Prostate gland (tissue), 2 donors: ENCODE data around the gene RBM47. TPM values are rescaled to one million over a fixed set of nuclear protein-coding genes. Genes with fewer than 3 reads are reported as not detected.
"Not testable (repeated sequence)": the region's sequence is repeated elsewhere in the genome, so short reads cannot be mapped to it uniquely, and the experiment has no call there.

Experiments used
- DNase-seq: peaks from one replicate; pipeline ENCODE4 v3.0.0-alpha.2; 2019; ENCODE audit warnings: low spot score
- H3K27ac ChIP-seq, 2 donors: fragments of 200-600 bp; sonication (generic); 2 replicates each; pipeline ENCODE4 v1.5.1; 2017 to 2019
- H3K27me3 ChIP-seq: fragments of 200-600 bp; sonication (generic); replicated peaks from 2 replicates; pipeline ENCODE4 v1.5.1; 2019; ENCODE audit not compliant: insufficient read depth
- H3K36me3 ChIP-seq, 2 donors: fragments of 200-600 bp; sonication (generic); 1 replicate in 1 of 2; 2 replicates in 1 of 2; pipeline versions ENCODE4 v1.5.1 to v1.8.1; 2017 to 2019
- H3K4me1 ChIP-seq: fragments of 200-600 bp; sonication (generic); replicated peaks from 2 replicates; pipeline ENCODE4 v1.5.1; 2019
- H3K4me3 ChIP-seq, 2 donors: fragments of 200-600 bp; sonication (generic); 2 replicates each; pipeline ENCODE4 v1.5.1; 2017 to 2019
- H3K9me3 ChIP-seq: fragments of 200-600 bp; sonication (generic); 2 replicates; pipeline ENCODE4 v1.5.1; 2017
- CTCF ChIP-seq, 4 experiments: fragments of 200-600 bp in 2 of 4; fragments of 450-650 bp in 2 of 4; sonication (generic) in 2 of 4; IDR thresholded peaks; 1 replicate in 3 of 4; 2 replicates in 1 of 4; pipeline ENCODE4 v1.5.1; 2016 to 2019; ENCODE audit warnings: antibody characterized with exemption in 4 of 4, mild to moderate bottlenecking in 2 of 4, moderate library complexity in 2 of 4
- POLR2A ChIP-seq: fragments of 450-650 bp; IDR thresholded peaks from one replicate; pipeline ENCODE4 v1.6.1; 2016; ENCODE audit warnings: antibody characterized with exemption, mild to moderate bottlenecking
- POLR2AphosphoS5 ChIP-seq: sonication (generic); formaldehyde crosslinking; IDR thresholded peaks from one replicate; pipeline ENCODE4 v1.6.1; 2017; ENCODE audit warnings: antibody characterized with exemption
- WGBS: methylation state at CpG from one replicate; pipeline ENCODE4 v1.1.5; 2018; 5-methylcytosine and 5-hydroxymethylcytosine counted together
- intact Hi-C: fragments of 100-400 bp; cut with DNase I; formaldehyde crosslinking; loops from one replicate; pipeline ENCODE4 v1.14.2; 2022
- total RNA-seq, 2 donors: library from RNA; depleted of rRNA; stranded (reverse); fragments of >200 nt; gene quantifications; one replicate each; pipeline ENCODE4 v1.1.0, GENCODE V29; 2016

RBM47 gene
- total RNA-seq, 2 donors from 2014 or later: 241 to 302 TPM

GRCh38 chr4:40439519-40439918 is 190.1 kb downstream of the RBM47 start:
- intact Hi-C loops: no loop called here
- peak; percentile 6 for TF ChIP-seq POLR2AphosphoS5
- TF ChIP-seq CTCF (IDR thresholded peaks at IDR 0.05): no peak
- no peak for TF ChIP-seq POLR2A

GRCh38 chr4:40438384-40439026 is 191.2 kb downstream of the RBM47 start:
- no peak for DNase-seq
- Histone ChIP-seq H3K27me3 (no peaks in the 10 kb centered on the region), H3K4me3 (no peak overlapping the region), H3K27ac (no peak overlapping the region), H3K4me1 (no peaks in the 10 kb centered on the region), H3K36me3 (peaks cover 0 to 5% of the 10 kb centered on the region in 2 donors), H3K9me3 (no peaks in the 10 kb centered on the region)
- 95% methylated on average over 63 of the region's 64 CpGs for WGBS
- TF ChIP-seq POLR2A (no peak), CTCF (IDR thresholded peaks at IDR 0.05) (no peak), POLR2AphosphoS5 (no peak)
- intact Hi-C loops: no loop called here

More at GRCh38 chr4:40439519-40439918, 190.1 kb downstream of the RBM47 start:
- no peak overlapping the region for H3K27ac ChIP-seq
- 33% methylated on average over 1 of the region's 1 CpG for WGBS
- no peaks in the 10 kb centered on the region for H3K27me3 ChIP-seq
- H3K36me3 ChIP-seq: peaks cover 0 to 5% of the 10 kb centered on the region in 2 donors
- H3K4me1 ChIP-seq: no peaks in the 10 kb centered on the region
- H3K4me3 ChIP-seq: no peak overlapping the region
- H3K9me3 ChIP-seq: no peaks in the 10 kb centered on the region
- no peak for DNase-seq

DNA sequence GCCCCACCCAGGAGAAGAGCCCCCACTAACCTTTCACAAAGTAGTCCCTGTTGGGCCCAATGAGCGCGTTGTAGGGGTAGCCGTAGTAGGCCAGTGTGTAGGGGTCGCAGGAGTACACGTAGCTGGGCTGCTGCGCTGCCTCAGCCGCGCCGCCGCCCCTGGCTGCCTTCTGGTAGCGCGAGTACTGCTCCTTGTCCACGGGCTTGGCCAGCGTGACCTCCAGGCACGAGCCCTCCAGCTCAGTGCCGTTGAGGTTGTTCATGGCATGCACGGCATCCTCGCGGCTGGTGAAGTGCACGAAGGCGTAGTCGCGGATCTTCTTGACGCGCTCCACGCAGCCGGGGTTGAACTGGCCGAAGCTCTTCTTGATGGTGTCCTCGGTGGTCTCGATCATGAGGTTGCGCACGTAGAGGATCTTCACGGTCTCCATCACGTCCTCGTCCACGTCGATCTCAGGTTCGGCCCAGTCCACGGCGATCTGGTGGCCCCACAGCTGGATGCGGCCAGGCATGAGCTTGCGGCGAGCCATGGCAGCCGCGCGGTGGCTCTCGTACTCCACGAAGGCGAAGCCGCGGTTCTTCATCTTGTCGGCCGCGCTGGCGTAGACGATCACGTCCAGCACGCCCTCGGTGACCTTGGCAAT is 191.8 kb downstream of the RBM47 start:
- no peak overlapping the region for H3K27ac ChIP-seq
- DNase-seq: no peak
- peaks cover 0 to 5% of the 10 kb centered on the region in 2 donors for H3K36me3 ChIP-seq
- H3K4me1 ChIP-seq: no peaks in the 10 kb centered on the region
- H3K27me3 ChIP-seq: no peaks in the 10 kb centered on the region
- H3K9me3 ChIP-seq: no peaks in the 10 kb centered on the region
- 98% methylated on average over 55 of the region's 59 CpGs for WGBS
- intact Hi-C loops: no loop called here
- no peak for TF ChIP-seq POLR2A
- no peak for TF ChIP-seq CTCF (IDR thresholded peaks at IDR 0.05)
- TF ChIP-seq POLR2AphosphoS5: no peak
- no peak overlapping the region for H3K4me3 ChIP-seq

- DNase-seq, H3K9me3 ChIP-seq, H3K4me3 ChIP-seq, H3K27ac ChIP-seq, H3K27me3 ChIP-seq, intact Hi-C loops, H3K36me3 ChIP-seq, H3K4me1 ChIP-seq: not testable (repeated sequence)
- WGBS: 93% methylated on average over 10 of the region's 10 CpGs
These were observed 194.4 kb downstream of the RBM47 start for GRCh38 chr4:40435306-40435705.

- H3K4me1 ChIP-seq: no peaks in the 10 kb centered on the region
- intact Hi-C loops: no loop called here
- no peak overlapping the region for H3K27ac ChIP-seq
- H3K27me3 ChIP-seq: no peaks in the 10 kb centered on the region
- WGBS: 68% methylated on average over 6 of the region's 6 CpGs
- TF ChIP-seq CTCF (IDR thresholded peaks at IDR 0.05) (no peak), POLR2AphosphoS5 (no peak), POLR2A (no peak)
- H3K36me3 ChIP-seq: peaks cover 0 to 5% of the 10 kb centered on the region in 2 donors
- H3K4me3 ChIP-seq: no peak overlapping the region
- H3K9me3 ChIP-seq: no peaks in the 10 kb centered on the region
- no peak for DNase-seq
These were observed 195.5 kb downstream of the RBM47 start for GRCh38 chr4:40434126-40434687.
